Measurements from ENCODE around the gene DNAJC30. TPM values are rescaled to one million over a fixed set of nuclear protein-coding genes. Genes with fewer than 3 reads are reported as not detected.

DNAJC30 gene
- total and polyA plus RNA-seq, 9 donors: 3.1 to 8.0 (median 6.3) TPM

DNA sequence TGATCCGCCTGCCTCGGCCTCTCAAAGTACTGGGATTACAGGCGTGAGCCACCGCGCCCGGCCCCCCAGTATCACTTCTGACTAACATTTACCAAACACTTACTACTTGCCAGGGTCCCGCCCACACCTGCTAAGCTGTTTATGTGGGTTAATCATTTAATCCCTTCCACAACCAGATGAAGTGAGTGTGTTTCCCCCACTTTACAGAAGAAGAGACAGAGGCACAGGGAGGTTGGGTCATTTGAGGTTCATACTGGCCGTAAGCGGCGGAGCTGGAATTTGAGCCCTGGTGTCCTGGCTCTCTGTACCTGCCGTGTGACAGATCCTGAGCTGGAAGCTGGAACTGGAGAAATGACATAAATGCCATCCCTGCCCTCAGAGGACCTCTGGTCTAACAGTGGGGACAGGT is 30.7 kb downstream of the DNAJC30 start:
- H3K36me3 ChIP-seq (ENCODE audit: control insufficient read depth, insufficient read depth, low read length): no peaks in the 10 kb centered on the region
- no peaks in the 10 kb centered on the region for H3K9me3 ChIP-seq (replicated peaks; ENCODE audit: control insufficient read depth, low read depth, low read length)
- DNase-seq: no peak
- H3K4me1 ChIP-seq (ENCODE audit: control insufficient read depth, insufficient read depth, low read length): peaks cover 4% of the 10 kb centered on the region
- no peak overlapping the region for H3K27ac ChIP-seq (ENCODE audit: low read length)
- 67% methylated on average over 4 of the region's 11 CpGs for WGBS (ENCODE audit: insufficient coverage)
- H3K4me3 ChIP-seq (ENCODE audit: low read length): no peak overlapping the region
- peaks cover 34% of the 10 kb centered on the region for H3K27me3 ChIP-seq (ENCODE audit: control insufficient read depth, insufficient read depth, low read length)

DNA sequence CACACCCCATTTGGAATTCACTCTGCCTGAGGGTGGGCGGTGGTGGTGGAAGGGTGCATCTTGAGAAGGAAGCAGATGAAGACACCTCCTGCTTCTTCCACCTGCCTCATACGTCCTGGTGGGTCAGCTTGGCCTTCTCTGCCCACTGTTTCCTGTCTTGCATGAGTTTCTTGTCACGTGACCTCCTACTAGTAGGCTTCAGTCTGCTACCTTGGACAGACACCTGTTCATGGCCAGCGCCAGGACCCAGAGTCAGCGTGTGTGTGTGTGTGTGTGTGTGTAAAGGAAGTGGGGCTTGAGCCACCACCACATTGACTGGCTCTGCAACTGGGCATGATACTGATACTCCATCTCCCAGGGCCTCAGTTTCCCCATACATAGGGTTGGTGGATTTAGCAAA is 32.7 kb downstream of the DNAJC30 start:
- H3K4me3 ChIP-seq (ENCODE audit: low read length): no peak overlapping the region
- H3K27ac ChIP-seq (ENCODE audit: low read length): no peak overlapping the region
- H3K27me3 ChIP-seq (ENCODE audit: control insufficient read depth, insufficient read depth, low read length): peaks cover 54% of the 10 kb centered on the region
- WGBS (ENCODE audit: insufficient coverage): 33% methylated on average over 2 of the region's 5 CpGs
- H3K4me1 ChIP-seq (ENCODE audit: control insufficient read depth, insufficient read depth, low read length): peaks cover 4% of the 10 kb centered on the region
- H3K9me3 ChIP-seq (replicated peaks; ENCODE audit: control insufficient read depth, low read depth, low read length): no peaks in the 10 kb centered on the region
- DNase-seq: no peak
- H3K36me3 ChIP-seq (ENCODE audit: control insufficient read depth, insufficient read depth, low read length): no peaks in the 10 kb centered on the region

DNA sequence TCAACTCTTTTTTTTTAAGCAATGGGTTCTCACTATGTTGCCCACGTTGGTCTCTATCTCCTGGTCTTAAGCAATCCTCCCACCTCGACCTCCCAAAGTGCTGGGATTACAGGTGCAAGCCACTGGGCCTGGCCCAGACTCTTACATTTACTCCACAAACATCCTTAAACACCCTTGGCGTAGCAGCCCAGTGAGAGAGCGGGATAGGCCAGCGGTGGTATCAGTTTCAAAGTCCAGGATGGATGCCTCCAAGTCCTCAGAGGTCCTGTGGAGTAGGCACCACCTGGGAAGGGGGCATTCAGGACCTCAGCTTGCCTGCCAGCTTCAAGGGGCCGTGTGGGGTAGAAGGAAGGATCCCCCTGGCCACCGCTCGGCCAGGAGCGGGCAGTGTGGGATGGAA is 33.7 kb downstream of the DNAJC30 start:
- H3K4me3 ChIP-seq (ENCODE audit: low read length): no peak overlapping the region
- 0% methylated on average over 1 of the region's 9 CpGs for WGBS (ENCODE audit: insufficient coverage)
- H3K27me3 ChIP-seq (ENCODE audit: control insufficient read depth, insufficient read depth, low read length): peaks cover 63% of the 10 kb centered on the region
- peaks cover 4% of the 10 kb centered on the region for H3K4me1 ChIP-seq (ENCODE audit: control insufficient read depth, insufficient read depth, low read length)
- no peaks in the 10 kb centered on the region for H3K36me3 ChIP-seq (ENCODE audit: control insufficient read depth, insufficient read depth, low read length)
- DNase-seq: no peak
- no peak overlapping the region for H3K27ac ChIP-seq (ENCODE audit: low read length)
- no peaks in the 10 kb centered on the region for H3K9me3 ChIP-seq (replicated peaks; ENCODE audit: control insufficient read depth, low read depth, low read length)

DNA sequence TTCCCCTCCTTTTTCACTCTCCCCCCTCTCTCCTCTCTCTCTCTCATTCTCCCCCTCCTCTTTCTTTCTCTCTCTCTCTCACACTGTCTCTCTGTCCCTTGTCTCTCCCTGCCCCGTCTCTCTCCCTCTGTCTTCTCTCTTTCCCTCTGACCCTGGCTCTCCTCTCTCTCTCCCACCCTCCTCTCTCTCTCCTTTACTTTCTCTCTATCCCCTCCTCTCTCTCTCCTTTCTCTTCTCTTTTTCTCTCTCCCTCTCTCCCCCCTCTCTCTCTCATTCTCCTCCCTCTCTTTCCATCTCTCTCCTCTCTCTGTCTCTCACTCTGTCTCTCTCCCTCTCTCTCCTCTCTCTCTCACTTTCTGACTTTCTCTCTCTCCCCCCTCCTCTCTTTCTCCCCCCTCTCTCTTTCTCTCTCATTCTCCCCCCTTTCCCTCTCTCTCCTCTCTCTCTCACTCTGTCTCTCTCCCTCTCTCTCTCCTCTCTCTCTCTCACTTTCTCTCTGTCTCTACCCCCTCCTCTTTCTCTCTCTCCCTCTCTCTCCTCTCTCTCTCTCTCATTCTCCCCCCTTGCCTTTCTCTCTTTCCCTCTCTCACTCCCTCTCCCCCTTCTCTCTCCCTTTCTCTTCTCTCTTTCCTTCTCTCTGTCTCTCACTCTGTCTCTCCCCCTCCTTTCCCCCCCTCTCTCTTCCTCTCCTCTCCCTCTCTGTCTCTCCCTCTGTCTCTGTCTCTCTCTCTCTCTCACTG is 34.5 kb downstream of the DNAJC30 start:
- 29% methylated on average over 1 of the region's 1 CpG for WGBS (ENCODE audit: insufficient coverage)

DNA sequence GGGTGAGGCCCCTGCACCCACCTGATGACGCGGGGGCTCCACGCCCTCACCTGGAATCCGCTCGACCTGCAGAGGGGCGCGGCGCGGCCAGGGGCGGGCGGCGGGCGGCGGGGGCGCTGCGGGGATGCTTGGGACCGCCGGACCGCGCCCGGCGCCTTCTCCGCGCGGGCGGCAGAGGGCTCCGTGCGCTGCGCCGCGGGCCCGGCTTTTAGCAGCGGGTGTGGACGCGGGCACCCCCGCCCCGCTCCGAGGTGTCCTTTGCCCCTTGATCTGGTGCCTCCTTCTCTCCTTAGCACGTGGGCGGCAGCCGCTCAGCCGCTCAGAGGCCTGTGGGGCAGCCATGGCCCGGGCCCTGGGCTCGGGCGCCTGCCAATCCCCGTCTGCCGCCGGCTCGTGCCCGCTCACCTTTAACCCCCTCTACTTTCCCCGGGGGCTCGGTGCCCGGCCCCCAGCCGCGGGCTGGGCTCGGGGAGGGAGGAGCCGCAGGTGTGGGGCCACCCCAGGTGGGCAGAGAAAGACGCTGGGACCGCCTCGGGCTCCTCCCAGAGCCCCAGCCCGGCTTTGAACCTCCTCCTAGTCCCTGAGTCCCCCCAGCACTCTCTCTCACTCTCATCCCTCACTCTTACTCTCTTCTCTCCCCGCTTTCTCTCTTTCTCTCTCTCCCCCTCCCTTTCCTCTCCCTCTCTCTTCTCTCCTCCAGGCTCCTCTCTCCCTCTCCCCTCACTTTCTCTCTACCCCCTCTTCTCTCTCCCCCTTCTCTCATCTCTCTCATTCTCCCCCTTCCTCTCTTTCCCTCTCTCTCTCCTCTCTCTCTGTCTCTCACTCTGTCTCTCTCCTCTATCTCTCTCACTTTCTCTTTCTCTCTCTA is 35.3 kb downstream of the DNAJC30 start:
- no peak for DNase-seq
- peaks cover 59% of the 10 kb centered on the region for H3K27me3 ChIP-seq (ENCODE audit: control insufficient read depth, insufficient read depth, low read length)
- H3K4me1 ChIP-seq (ENCODE audit: control insufficient read depth, insufficient read depth, low read length): peaks cover 4% of the 10 kb centered on the region
- H3K36me3 ChIP-seq (ENCODE audit: control insufficient read depth, insufficient read depth, low read length): no peaks in the 10 kb centered on the region
- under 1% methylated on average over 61 of the region's 62 CpGs for WGBS (ENCODE audit: insufficient coverage)
- H3K27ac ChIP-seq (ENCODE audit: low read length): no peak overlapping the region
- H3K9me3 ChIP-seq (replicated peaks; ENCODE audit: control insufficient read depth, low read depth, low read length): no peaks in the 10 kb centered on the region
- no peak overlapping the region for H3K4me3 ChIP-seq (ENCODE audit: low read length)

More for the DNA sequence above, 34.5 kb downstream of the DNAJC30 start:
- DNase-seq: no peak
- Histone ChIP-seq H3K36me3 (ENCODE audit: control insufficient read depth, insufficient read depth, low read length) (no peaks in the 10 kb centered on the region), H3K27me3 (ENCODE audit: control insufficient read depth, insufficient read depth, low read length) (peaks cover 64% of the 10 kb centered on the region), H3K4me1 (ENCODE audit: control insufficient read depth, insufficient read depth, low read length) (peaks cover 4% of the 10 kb centered on the region), H3K9me3 (replicated peaks; ENCODE audit: control insufficient read depth, low read depth, low read length) (no peaks in the 10 kb centered on the region), H3K4me3 (ENCODE audit: low read length) (no peak overlapping the region), H3K27ac (ENCODE audit: low read length) (no peak overlapping the region)

DNA sequence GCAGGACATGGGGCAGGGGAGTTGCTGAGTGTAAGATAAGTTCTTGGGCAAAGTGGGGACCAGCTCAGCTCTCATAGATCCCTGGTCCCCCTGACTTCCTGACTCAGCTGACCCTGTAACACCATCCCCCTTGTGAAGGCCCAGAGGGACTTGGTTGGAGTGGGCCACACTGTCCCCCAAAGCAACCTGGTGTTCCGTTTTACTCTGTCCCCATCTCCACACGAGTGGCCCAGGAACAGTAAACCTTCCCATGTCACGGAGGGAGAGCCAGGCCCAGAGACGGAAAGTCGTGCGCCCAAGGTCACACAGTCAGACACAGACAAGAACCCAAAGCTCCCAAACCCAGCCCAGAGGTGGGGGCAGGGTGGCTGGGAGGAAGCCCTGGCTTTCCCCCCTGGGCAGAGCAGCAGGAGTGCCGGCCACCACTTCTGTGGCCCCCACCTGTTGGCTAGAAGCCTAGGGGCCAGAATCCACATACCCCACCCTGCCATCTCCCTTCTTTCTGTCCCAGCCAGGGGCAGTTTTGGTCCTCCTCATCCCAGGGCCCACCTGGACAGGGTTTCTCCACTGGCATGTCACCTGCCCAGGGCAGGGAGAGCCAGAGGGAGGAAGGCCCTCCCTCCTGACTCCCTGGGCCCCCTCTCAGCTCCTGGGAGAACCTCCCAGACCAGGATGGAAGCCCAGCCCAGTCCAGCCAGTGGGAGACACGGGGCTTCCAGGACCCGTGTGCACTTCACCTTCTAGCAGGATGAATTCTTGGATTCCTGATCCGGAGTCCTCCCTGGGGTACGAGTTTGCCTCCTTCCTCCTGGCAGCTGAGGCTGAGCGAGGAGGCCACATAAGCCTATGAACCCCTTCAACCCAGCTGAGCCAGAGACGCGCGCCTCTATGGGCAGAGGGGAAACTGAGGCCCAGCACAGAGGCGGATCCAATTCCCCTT is 36.2 kb downstream of the DNAJC30 start:
- Histone ChIP-seq H3K4me3 (ENCODE audit: low read length) (no peak overlapping the region), H3K27me3 (ENCODE audit: control insufficient read depth, insufficient read depth, low read length) (peaks cover 59% of the 10 kb centered on the region), H3K36me3 (ENCODE audit: control insufficient read depth, insufficient read depth, low read length) (no peaks in the 10 kb centered on the region), H3K4me1 (ENCODE audit: control insufficient read depth, insufficient read depth, low read length) (peaks cover 4% of the 10 kb centered on the region), H3K27ac (ENCODE audit: low read length) (no peak overlapping the region), H3K9me3 (replicated peaks; ENCODE audit: control insufficient read depth, low read depth, low read length) (no peaks in the 10 kb centered on the region)
- WGBS (ENCODE audit: insufficient coverage): 13% methylated on average over 10 of the region's 16 CpGs
- no peak for DNase-seq

DNA sequence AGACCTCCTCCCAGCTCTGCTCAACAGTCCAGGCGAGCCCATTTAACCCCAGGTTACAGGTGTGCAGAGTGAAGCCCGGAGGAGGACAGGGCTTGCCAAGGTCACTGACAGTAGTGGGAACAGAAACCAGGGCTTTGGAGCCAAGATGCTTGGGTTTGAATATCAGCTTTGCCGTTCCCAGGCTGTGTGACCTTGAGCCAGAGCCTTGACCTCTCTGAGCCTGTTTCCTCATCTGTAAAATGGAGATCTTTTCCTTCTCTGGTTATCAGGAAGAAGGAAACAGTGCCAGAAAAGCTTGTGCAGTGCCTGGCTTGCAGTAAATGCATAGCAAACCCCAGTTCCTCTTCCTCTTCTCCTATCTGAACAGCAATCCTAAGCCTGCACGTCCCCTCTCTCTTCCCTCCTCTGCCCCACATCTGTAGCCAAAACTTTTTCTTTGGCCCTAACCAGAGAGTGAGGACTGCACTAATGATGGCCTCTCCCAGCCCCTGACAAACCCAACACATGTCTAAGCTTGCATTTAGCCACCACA is 37.5 kb downstream of the DNAJC30 start:
- Histone ChIP-seq H3K9me3 (replicated peaks; ENCODE audit: control insufficient read depth, low read depth, low read length) (peaks cover 7% of the 10 kb centered on the region), H3K4me1 (ENCODE audit: control insufficient read depth, insufficient read depth, low read length) (peaks cover 4% of the 10 kb centered on the region), H3K27ac (ENCODE audit: low read length) (no peak overlapping the region), H3K27me3 (ENCODE audit: control insufficient read depth, insufficient read depth, low read length) (peaks cover 59% of the 10 kb centered on the region), H3K4me3 (ENCODE audit: low read length) (no peak overlapping the region), H3K36me3 (ENCODE audit: control insufficient read depth, insufficient read depth, low read length) (no peaks in the 10 kb centered on the region)
- no peak for DNase-seq
- WGBS (ENCODE audit: insufficient coverage): 43% methylated on average over 4 of the region's 4 CpGs

DNA sequence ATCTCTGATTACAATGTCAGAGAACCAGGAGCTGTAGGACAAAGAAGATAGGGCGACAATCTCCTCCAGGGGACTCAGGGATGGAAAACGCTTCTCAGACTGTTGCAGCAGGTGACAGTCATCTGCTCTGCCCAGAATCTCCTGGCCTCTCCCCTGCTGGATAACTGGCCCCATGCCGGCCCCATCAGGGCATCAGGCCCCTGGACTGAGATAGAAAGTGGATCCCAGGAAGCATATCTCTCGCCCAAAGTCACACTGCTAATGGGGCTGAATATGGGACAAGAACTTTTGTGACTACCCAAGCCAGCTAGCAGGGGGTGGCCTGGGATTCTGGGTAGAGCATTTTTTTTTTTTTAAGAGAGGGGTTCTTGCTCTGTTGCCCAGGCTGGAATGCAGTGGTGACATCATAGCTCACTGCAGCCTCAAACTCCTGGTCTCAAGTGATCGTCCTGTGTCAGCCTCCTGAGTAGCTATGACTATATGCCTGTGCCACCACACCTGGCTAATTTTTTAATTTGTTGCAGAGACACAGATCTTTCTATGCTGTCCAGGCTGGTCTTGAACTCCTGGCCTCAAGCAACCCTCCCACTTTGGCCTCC is 38.5 kb downstream of the DNAJC30 start:
- no peaks in the 10 kb centered on the region for H3K36me3 ChIP-seq (ENCODE audit: control insufficient read depth, insufficient read depth, low read length)
- H3K27ac ChIP-seq (ENCODE audit: low read length): no peak overlapping the region
- H3K4me1 ChIP-seq (ENCODE audit: control insufficient read depth, insufficient read depth, low read length): peaks cover 4% of the 10 kb centered on the region
- no peak overlapping the region for H3K4me3 ChIP-seq (ENCODE audit: low read length)
- peaks cover 7% of the 10 kb centered on the region for H3K9me3 ChIP-seq (replicated peaks; ENCODE audit: control insufficient read depth, low read depth, low read length)
- no peak for DNase-seq
- 53% methylated on average over 3 of the region's 5 CpGs for WGBS (ENCODE audit: insufficient coverage)
- H3K27me3 ChIP-seq (ENCODE audit: control insufficient read depth, insufficient read depth, low read length): peaks cover 51% of the 10 kb centered on the region

DNA sequence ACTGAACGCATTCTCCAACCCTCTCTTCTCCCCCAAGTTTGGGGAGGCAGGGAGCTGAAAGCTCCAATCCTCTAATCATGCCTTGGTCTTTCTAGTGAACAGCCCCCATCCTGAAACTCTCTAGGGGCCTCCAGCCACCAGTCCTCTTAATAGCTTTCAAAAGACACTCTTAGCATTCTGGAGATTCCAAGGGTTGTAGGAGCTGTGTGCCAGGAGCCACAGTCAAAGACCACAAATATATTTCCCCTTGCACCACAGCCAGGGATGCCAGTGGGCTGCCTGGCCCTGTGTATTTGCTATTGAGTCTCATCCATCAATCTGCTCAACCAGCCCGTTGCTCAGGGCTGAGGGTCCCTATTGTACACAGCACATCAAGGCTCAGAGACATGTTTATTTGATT is 40.4 kb downstream of the DNAJC30 start:
- 60% methylated on average over 1 of the region's 2 CpGs for WGBS (ENCODE audit: insufficient coverage)
- H3K9me3 ChIP-seq (replicated peaks; ENCODE audit: control insufficient read depth, low read depth, low read length): peaks cover 7% of the 10 kb centered on the region
- H3K4me1 ChIP-seq (ENCODE audit: control insufficient read depth, insufficient read depth, low read length): peaks cover 1% of the 10 kb centered on the region
- H3K27me3 ChIP-seq (ENCODE audit: control insufficient read depth, insufficient read depth, low read length): peaks cover 34% of the 10 kb centered on the region
- H3K4me3 ChIP-seq (ENCODE audit: low read length): no peak overlapping the region
- no peak overlapping the region for H3K27ac ChIP-seq (ENCODE audit: low read length)
- DNase-seq: no peak
- H3K36me3 ChIP-seq (ENCODE audit: control insufficient read depth, insufficient read depth, low read length): no peaks in the 10 kb centered on the region
